Epithelial cell of proximal tubule (primary cell): ENCODE results near the gene CMTR1. TPM values are rescaled to one million over a fixed set of nuclear protein-coding genes. Genes with fewer than 3 reads are reported as not detected.

ENCODE experiments used
- DNase-seq: peaks from one replicate; pipeline ENCODE4 v3.0.0-alpha.2; 2011; ENCODE audit warnings: low read depth
- H3K4me3 ChIP-seq: 2 replicates; pipeline ENCODE4 v1.5.1; 2011; ENCODE audit warnings: low read depth, mild to moderate bottlenecking, low read length
- total RNA-seq: library from RNA; depleted of rRNA; stranded (reverse); fragments of >200 nt; gene quantifications from 2 replicates; pipeline ENCODE4 v1.2.3, GENCODE V29; 2015
- TF ChIP-seq, protein P1 (sequence below): conservative IDR thresholded peaks from 2 replicates; pipeline ENCODE4 v1.5.1; 2012; ENCODE audit warnings: low read depth, mild to moderate bottlenecking, low read length

The CMTR1 gene
- total RNA-seq, 1 donor from 2014 or later: 20.8 TPM

DNA sequence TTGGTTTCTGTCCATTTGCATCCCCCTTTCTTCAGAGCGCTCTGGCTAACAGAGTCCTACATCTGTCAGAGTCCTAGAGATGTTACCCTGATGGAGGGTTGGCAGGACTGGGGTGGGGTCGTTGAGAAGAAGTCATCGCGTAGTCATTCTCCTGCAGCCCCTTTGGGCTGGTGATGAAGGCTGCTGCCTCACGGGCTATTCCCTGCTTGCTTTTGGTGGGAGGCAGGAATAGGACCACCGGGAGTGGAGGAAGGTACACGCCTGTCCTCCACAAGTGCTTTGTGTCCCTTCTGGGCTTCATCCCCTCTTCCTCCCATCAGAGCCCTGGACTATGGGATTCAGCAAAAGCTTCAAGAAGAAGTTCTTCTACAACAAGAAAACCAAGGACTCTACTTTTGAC lies 45.8 kb downstream of the CMTR1 start:
- no peak overlapping the region for H3K4me3 ChIP-seq
- TF ChIP-seq, protein P1, sequence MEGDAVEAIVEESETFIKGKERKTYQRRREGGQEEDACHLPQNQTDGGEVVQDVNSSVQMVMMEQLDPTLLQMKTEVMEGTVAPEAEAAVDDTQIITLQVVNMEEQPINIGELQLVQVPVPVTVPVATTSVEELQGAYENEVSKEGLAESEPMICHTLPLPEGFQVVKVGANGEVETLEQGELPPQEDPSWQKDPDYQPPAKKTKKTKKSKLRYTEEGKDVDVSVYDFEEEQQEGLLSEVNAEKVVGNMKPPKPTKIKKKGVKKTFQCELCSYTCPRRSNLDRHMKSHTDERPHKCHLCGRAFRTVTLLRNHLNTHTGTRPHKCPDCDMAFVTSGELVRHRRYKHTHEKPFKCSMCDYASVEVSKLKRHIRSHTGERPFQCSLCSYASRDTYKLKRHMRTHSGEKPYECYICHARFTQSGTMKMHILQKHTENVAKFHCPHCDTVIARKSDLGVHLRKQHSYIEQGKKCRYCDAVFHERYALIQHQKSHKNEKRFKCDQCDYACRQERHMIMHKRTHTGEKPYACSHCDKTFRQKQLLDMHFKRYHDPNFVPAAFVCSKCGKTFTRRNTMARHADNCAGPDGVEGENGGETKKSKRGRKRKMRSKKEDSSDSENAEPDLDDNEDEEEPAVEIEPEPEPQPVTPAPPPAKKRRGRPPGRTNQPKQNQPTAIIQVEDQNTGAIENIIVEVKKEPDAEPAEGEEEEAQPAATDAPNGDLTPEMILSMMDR: no peak
- no peak for DNase-seq

DNA sequence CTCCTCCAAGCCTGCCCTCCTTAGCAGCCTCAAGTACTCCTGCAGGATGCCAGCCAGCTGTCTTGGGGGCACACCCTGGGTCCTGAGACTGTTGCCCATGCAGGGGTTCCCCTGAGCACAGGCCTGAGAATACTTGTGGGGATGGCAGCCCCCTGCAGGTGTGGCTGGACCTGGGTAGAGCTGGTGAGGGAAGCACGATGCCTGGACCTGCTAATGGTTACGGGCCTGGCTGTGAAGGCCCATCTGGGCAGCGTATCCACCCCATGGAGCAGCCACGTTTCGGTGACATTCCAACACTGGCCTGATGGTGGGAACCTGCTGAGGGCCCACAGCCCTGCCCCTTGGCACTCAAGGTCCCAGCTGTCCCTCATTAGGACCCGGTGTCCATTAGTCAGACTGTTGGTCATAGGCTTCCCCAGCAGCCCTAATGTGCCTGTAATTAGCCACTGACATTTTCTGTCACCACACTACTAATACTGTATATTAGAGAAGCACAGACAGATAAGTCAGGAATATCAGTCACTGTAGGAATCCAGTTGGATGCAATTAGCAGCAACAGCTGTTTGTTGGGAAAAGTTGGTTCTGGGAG lies 46.3 kb downstream of the CMTR1 start:
- no peak overlapping the region for H3K4me3 ChIP-seq
- TF ChIP-seq, protein P1: no peak
- no peak for DNase-seq

- no peak for DNase-seq
- H3K4me3 ChIP-seq: no peak overlapping the region
- TF ChIP-seq, protein P1: no peak
Observed at GRCh38 chr6:37480118-37480736, 47.2 kb downstream of the CMTR1 start.

DNA sequence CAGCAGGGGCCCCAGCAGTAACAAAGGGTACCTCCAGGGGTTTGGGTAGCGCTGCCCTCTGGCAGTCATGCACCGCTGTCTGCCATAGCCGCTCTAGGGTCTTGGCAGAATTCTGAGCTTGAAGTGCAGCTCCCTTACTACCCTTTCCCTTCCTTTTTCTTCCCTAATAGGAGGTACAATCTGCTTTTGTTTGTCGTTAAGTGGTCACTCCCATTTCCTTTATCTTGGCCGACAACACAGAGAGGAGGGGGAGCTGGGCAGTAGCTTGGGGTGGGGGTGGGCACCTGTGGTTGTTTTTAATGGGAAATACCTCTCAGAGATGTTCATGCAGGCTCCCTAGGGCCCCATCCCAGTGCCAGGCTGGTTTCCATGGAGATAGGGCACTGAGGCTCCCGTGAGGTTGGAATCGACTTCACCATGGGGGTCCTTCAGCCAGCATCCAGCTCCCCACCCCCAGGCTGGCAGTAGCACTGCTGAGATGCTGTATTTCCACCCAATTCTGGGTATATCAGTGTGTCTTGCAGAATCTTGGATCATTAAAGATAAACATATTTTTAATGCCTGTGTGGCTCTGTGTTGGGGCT lies 48.0 kb downstream of the CMTR1 start:
- TF ChIP-seq, protein P1: no peak
- no peak overlapping the region for H3K4me3 ChIP-seq
- no peak for DNase-seq

GRCh38 chr6:37481711-37482605 lies 48.9 kb downstream of the CMTR1 start:
- TF ChIP-seq, protein P1: no peak
- H3K4me3 ChIP-seq: no peak overlapping the region
- no peak for DNase-seq

DNA sequence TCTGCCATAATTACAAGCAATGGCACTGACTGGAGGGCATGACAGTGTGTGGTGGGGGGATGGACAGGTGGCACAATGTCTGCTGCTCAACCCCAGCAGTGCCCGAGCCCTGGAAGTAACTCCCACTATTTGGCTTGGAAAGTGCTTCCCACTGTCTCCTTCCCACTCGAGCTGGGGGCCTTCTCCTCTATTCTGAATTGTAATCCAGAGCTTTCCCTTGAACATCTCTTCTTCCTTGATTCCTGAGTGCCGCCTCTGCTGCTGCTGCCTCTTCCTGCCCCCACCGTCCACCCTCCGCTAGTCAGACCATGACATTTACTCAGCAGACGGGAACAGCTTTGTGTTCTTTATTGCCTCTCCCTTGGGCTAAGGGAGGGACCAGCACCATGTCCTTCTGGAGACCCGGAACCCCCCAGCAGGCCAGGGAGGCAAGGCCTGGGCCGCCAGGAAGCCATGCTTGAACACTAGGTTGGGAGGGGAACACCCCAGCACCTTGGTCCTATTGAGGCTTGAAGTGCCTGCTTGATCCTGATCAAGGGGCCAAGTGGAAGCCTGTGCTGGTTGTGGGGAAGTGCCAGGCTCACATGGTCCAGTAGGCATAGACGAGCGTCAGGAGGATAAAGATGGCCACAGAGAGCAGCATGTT lies 49.7 kb downstream of the CMTR1 start:
- DNase-seq: no peak
- TF ChIP-seq, protein P1: no peak
- no peak overlapping the region for H3K4me3 ChIP-seq
